Measurements from ENCODE around the gene BID. TPM values are rescaled to one million over a fixed set of nuclear protein-coding genes. Genes with fewer than 3 reads are reported as not detected.

Gene BID
- total RNA-seq, 1 donor from 2014 or later, result 36.4 TPM

DNA sequence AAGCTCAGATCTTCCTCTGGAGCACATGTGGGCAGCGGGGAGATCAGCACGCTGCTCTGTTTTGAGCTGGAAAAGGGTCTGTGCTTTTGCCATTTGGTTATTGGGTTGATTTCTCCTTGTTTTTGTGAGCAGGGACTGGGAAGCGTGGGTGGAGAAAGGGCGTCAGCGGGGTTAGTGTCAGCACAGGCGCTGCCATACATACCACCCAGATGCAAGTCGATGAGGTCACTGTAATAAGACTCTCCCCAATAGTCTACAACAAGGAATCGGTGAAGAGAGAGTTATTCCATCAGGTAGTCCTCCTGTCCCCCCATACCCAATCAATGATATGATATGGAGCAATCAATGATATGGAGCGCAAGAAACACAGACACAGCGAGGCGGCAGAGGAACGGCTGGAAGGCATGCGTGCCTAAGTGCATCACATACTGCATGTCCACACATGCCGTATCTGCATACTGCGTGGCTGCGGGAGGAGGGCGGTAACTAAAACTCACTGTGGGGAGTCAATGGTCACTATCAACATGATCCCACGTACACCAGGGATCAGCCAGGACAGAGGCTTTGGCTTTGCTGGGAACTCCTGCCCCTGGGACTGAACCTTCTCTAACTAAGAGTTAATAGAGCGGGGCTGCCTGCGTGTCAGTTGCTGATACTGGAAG, 29.5 kb upstream of the BID start:
- H3K4me3 Mint-ChIP-seq, result no peak overlapping the region
- no peaks in the 10 kb centered on the region for H3K27me3 Mint-ChIP-seq
- TF ChIP-seq, protein P1, sequence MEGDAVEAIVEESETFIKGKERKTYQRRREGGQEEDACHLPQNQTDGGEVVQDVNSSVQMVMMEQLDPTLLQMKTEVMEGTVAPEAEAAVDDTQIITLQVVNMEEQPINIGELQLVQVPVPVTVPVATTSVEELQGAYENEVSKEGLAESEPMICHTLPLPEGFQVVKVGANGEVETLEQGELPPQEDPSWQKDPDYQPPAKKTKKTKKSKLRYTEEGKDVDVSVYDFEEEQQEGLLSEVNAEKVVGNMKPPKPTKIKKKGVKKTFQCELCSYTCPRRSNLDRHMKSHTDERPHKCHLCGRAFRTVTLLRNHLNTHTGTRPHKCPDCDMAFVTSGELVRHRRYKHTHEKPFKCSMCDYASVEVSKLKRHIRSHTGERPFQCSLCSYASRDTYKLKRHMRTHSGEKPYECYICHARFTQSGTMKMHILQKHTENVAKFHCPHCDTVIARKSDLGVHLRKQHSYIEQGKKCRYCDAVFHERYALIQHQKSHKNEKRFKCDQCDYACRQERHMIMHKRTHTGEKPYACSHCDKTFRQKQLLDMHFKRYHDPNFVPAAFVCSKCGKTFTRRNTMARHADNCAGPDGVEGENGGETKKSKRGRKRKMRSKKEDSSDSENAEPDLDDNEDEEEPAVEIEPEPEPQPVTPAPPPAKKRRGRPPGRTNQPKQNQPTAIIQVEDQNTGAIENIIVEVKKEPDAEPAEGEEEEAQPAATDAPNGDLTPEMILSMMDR (conservative IDR thresholded peaks at IDR 0.05), result no peak
- H3K9me3 Mint-ChIP-seq, result no peaks in the 10 kb centered on the region
- H3K36me3 Mint-ChIP-seq, result peaks cover 13% of the 10 kb centered on the region
- DNase-seq (ENCODE audit: extremely low spot score, unreplicated experiment), result no peak
- H3K27ac Mint-ChIP-seq, result no peak overlapping the region
- H3K4me1 Mint-ChIP-seq (ENCODE audit: unreplicated experiment), result peaks cover 35% of the 10 kb centered on the region

DNA sequence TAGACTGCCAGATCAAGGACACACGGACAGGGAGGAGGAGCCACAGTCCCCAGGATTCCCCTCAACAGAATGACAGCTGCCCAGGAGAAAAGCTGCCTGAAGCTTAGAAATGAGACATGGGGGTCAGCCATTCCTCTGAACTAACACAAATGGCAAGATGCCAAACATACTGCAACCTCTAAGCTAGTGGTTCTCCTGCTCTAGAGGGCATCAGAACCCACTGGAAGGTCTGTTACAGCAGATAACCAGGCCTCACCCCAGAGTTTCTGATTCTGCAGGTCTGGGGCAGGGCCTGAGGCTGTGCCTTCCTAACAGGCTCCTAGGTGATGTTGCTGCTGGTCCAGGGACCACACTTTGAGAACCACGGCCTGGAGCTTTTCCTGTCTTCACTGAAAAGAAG, 28.6 kb upstream of the BID start:
- Mint-ChIP-seq H3K4me1 (ENCODE audit: unreplicated experiment) (peaks cover 34% of the 10 kb centered on the region), H3K27ac (no peak overlapping the region), H3K27me3 (no peaks in the 10 kb centered on the region), H3K36me3 (peaks cover 13% of the 10 kb centered on the region), H3K4me3 (no peak overlapping the region), H3K9me3 (no peaks in the 10 kb centered on the region)
- TF ChIP-seq, protein P1 (conservative IDR thresholded peaks at IDR 0.05), result no peak
- no peak for DNase-seq (ENCODE audit: extremely low spot score, unreplicated experiment)

DNA sequence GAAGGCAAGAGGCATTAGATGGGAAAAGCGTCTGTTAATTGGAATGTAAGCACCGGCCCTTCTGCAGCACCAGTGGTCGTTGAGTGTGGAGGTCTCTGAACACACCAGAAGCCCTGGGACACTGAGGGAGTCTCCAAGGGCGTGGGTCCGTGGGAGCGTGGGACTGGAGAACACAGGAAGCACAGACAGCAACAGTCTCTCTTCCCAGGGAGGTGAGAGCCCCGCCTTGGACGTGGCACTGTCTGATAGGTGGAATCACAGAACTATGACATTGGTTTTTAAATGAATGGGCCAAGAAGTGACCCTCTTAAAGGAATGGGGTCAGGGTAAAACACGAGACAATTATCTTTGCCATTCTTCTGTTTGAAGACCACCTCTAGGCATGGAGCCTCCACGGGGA, 28.1 kb upstream of the BID start:
- peaks cover 13% of the 10 kb centered on the region for H3K36me3 Mint-ChIP-seq
- no peaks in the 10 kb centered on the region for H3K27me3 Mint-ChIP-seq
- no peak overlapping the region for H3K27ac Mint-ChIP-seq
- DNase-seq (ENCODE audit: extremely low spot score, unreplicated experiment), result no peak
- peaks cover 30% of the 10 kb centered on the region for H3K4me1 Mint-ChIP-seq (ENCODE audit: unreplicated experiment)
- no peaks in the 10 kb centered on the region for H3K9me3 Mint-ChIP-seq
- TF ChIP-seq, protein P1 (conservative IDR thresholded peaks at IDR 0.05), result no peak
- no peak overlapping the region for H3K4me3 Mint-ChIP-seq

DNA sequence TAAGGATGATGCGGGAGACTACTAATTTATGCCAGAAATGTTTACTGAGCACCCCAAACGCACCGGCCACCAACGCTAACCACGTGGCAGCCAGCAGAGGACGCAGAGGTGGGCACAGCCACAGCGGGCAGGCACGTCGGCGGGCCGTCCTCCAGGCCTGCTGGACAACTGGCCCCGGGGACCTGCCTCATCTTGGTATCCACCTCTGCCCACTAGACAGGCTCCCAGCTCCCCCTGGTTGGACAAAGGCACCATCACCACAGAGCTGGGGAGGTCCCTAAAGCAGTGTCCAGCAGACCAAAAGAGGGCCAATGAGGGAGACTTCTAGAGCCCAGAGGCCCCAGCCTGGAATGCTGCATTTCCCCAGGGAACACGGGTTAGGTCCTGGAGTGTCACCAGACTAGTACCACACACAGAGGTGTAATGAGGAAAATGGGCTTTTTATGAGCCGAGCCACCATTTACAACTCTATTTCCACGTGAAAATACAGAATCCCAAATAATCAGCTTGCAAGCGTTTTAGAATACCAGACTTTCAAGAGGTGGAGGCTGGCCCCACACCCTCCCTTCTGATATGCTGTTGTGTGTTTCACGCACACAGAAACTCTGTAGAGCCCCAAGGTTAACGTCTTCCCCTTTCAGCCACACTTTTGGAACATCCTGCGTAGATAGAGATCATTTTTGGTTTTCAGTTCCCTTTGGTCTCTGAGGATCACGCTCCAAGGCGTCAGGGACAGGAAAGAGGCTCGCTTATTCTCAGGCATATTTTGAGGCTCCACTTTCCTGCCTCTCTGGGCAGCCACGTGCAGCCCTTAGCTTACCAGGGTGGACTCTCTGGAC, 23.7 kb upstream of the BID start:
- Mint-ChIP-seq H3K4me1 (ENCODE audit: unreplicated experiment) (peaks cover 20% of the 10 kb centered on the region), H3K9me3 (no peaks in the 10 kb centered on the region), H3K27me3 (no peaks in the 10 kb centered on the region), H3K27ac (no peak overlapping the region), H3K4me3 (no peak overlapping the region), H3K36me3 (no peaks in the 10 kb centered on the region)
- no peak for DNase-seq (ENCODE audit: extremely low spot score, unreplicated experiment)
- TF ChIP-seq, protein P1 (conservative IDR thresholded peaks at IDR 0.05), result no peak

DNA sequence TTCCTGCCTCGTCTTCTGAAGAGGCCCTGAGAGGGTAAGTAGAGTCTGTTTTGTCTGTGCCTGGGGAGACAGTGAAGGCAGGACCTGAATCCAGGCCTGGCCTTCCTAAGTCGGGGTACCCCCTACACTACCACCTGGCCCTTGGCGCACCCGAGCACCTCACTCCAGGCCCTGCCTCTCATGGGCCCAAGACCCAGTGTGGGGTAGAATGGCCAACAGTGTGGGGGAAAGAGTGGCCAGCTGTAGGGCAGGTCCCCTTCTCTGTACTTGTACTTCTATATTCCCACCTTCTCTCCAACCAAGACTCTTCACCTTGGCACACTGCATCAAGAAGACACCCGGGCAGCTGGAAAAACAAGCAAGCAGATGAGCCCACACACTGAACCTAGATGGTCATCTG, 22.4 kb upstream of the BID start:
- no peak for DNase-seq (ENCODE audit: extremely low spot score, unreplicated experiment)
- Mint-ChIP-seq H3K4me1 (ENCODE audit: unreplicated experiment) (peaks cover 24% of the 10 kb centered on the region), H3K27ac (no peak overlapping the region), H3K4me3 (no peak overlapping the region), H3K27me3 (no peaks in the 10 kb centered on the region), H3K36me3 (no peaks in the 10 kb centered on the region), H3K9me3 (no peaks in the 10 kb centered on the region)
- TF ChIP-seq, protein P1 (conservative IDR thresholded peaks at IDR 0.05), result no peak

All from type B pancreatic cell (in vitro differentiated cells).